ENCODE measurements around the gene NRIP1. TPM values are rescaled to one million over a fixed set of nuclear protein-coding genes. Genes with fewer than 3 reads are reported as not detected.

NRIP1 gene
- total RNA-seq, 2 donors from 2014 or later, result 29.9 to 35.9 TPM

DNA sequence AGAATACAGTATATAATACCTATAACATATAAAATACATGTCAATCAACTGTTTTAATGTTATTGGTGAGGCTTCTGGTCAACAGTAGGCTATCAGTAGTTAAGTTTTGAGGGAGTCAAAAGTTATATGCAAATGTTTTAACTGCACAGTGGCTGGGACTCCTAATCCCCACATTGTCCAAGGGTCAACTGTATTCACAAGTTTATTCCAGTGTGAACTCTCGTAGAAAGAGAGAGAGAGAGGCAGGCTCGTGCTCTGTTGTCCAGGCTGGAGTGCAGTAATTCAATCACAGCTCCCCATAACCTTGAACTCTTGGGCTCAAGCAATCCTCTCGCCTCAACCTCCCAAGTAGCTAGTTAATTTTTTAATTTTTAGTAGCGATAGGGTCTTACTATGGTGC is 66.0 kb downstream of the NRIP1 start:
- WGBS, 2 experiments (ENCODE audit: insufficient coverage in 1 of 2, insufficient read length in 1 of 2), result 83 to 96% methylated on average over 3 to 4 of the region's 4 CpGs
- H3K36me3 Mint-ChIP-seq (ENCODE audit: low read depth), result peaks cover 7% of the 10 kb centered on the region

GRCh38 chr21:14998336-14998735 is 66.5 kb downstream of the NRIP1 start:
- H3K36me3 Mint-ChIP-seq (ENCODE audit: low read depth), result peaks cover 7% of the 10 kb centered on the region
- H3K9me3 Mint-ChIP-seq, result no peaks in the 10 kb centered on the region
- 80 to 94% methylated on average over 1 to 3 of the region's 3 CpGs for WGBS, 2 experiments (ENCODE audit: insufficient coverage in 1 of 2, insufficient read length in 1 of 2)

More for the DNA sequence above, 66.0 kb downstream of the NRIP1 start:
- no peaks in the 10 kb centered on the region for H3K27me3 Mint-ChIP-seq (ENCODE audit: insufficient read depth)
- H3K4me3 Mint-ChIP-seq, result no peak overlapping the region
- DNase-seq, result no peak
- H3K4me1 Mint-ChIP-seq, result peaks cover 33% of the 10 kb centered on the region
- Histone ChIP-seq H3K9me3 (ENCODE audit: control insufficient read depth, low read length) (no peaks in the 10 kb centered on the region), H3K4me1 (ENCODE audit: control insufficient read depth, insufficient read depth, low read length) (peaks cover 4% of the 10 kb centered on the region), H3K9ac (ENCODE audit: extremely low read depth, low read length, poor library complexity, severe bottlenecking) (no peak overlapping the region), H3K4me3 (ENCODE audit: low read length) (no peak overlapping the region), H3K27ac (ENCODE audit: low read depth, low read length) (no peak overlapping the region), H3K36me3 (ENCODE audit: control insufficient read depth, insufficient read depth, low read length) (no peaks in the 10 kb centered on the region), H3K27me3 (ENCODE audit: control insufficient read depth, insufficient read depth, low read length, poor library complexity, severe bottlenecking) (no peaks in the 10 kb centered on the region)
- no peak for TF ChIP-seq CTCF (conservative IDR thresholded peaks at IDR 0.05)
- H3K9me3 Mint-ChIP-seq, result no peaks in the 10 kb centered on the region
- no peak overlapping the region for H3K27ac Mint-ChIP-seq

DNA sequence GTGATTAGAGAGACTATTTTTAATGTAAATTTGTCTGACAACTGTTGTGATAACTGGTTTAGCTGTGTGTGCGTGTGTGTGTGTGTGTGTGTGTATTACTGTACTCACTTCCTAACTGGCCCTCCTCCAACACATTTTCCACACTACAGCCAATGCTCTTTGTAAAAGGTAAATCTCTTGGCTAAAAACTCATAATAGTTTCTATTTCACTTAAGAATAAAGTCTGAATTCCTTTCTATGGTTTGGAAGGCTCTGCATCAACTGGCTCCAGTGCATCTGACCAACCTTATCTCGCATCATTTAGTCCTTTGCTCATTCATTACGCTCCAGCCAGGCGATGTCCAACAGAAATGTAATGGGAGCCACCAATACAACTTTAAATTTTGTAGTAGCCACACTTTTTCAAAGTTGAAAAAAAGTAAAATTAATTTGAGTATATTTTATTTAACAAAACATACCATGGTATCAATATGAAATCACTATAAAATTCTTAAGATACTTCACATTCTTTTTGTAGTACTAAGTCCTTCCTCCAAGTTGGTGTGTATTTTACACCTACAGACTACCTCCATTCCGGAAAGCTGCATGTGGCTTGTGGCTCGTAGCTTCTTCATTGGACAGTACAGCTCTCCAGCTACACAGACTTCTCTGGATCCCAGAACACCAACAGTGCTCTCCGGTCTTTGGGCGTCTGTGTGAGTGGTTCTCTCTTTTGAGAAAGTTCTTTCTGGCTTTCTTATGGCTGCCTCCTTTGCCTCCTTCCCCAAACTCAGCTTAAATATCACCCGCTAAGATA is 68.9 kb downstream of the NRIP1 start:
- peaks cover 23% of the 10 kb centered on the region for H3K4me1 Mint-ChIP-seq
- H3K9me3 Mint-ChIP-seq, result no peaks in the 10 kb centered on the region
- 94 to 98% methylated on average over 7 to 8 of the region's 9 CpGs for WGBS, 2 experiments (ENCODE audit: insufficient coverage in 1 of 2, insufficient read length in 1 of 2)
- peak overlapping the region; percentile 24 for H3K27ac Mint-ChIP-seq
- DNase-seq, result no peak
- Histone ChIP-seq H3K9ac (ENCODE audit: extremely low read depth, low read length, poor library complexity, severe bottlenecking) (no peak overlapping the region), H3K27me3 (ENCODE audit: control insufficient read depth, insufficient read depth, low read length, poor library complexity, severe bottlenecking) (no peaks in the 10 kb centered on the region), H3K4me1 (ENCODE audit: control insufficient read depth, insufficient read depth, low read length) (peaks cover 5% of the 10 kb centered on the region), H3K9me3 (ENCODE audit: control insufficient read depth, low read length) (no peaks in the 10 kb centered on the region), H3K27ac (ENCODE audit: low read depth, low read length) (no peak overlapping the region), H3K36me3 (ENCODE audit: control insufficient read depth, insufficient read depth, low read length) (peaks cover 9% of the 10 kb centered on the region), H3K4me3 (ENCODE audit: low read length) (no peak overlapping the region)
- H3K4me3 Mint-ChIP-seq, result no peak overlapping the region
- peaks cover 27% of the 10 kb centered on the region for H3K36me3 Mint-ChIP-seq (ENCODE audit: low read depth)
- H3K27me3 Mint-ChIP-seq (ENCODE audit: insufficient read depth), result no peaks in the 10 kb centered on the region
- TF ChIP-seq CTCF (conservative IDR thresholded peaks at IDR 0.05), result no peak

More at GRCh38 chr21:14998336-14998735, 66.5 kb downstream of the NRIP1 start:
- H3K9ac ChIP-seq (ENCODE audit: extremely low read depth, low read length, poor library complexity, severe bottlenecking), result no peak overlapping the region
- no peak overlapping the region for H3K4me3 ChIP-seq (ENCODE audit: low read length)
- H3K36me3 ChIP-seq (ENCODE audit: control insufficient read depth, insufficient read depth, low read length), result peaks cover 3% of the 10 kb centered on the region
- no peaks in the 10 kb centered on the region for H3K9me3 ChIP-seq (ENCODE audit: control insufficient read depth, low read length)
- DNase-seq, result no peak
- H3K4me1 Mint-ChIP-seq, result peaks cover 28% of the 10 kb centered on the region
- no peaks in the 10 kb centered on the region for H3K4me1 ChIP-seq (ENCODE audit: control insufficient read depth, insufficient read depth, low read length)
- TF ChIP-seq CTCF (conservative IDR thresholded peaks at IDR 0.05), result no peak
- H3K27me3 ChIP-seq (ENCODE audit: control insufficient read depth, insufficient read depth, low read length, poor library complexity, severe bottlenecking), result no peaks in the 10 kb centered on the region
- H3K4me3 Mint-ChIP-seq, result no peak overlapping the region
- H3K27ac Mint-ChIP-seq, result no peak overlapping the region
- no peaks in the 10 kb centered on the region for H3K27me3 Mint-ChIP-seq (ENCODE audit: insufficient read depth)
- no peak overlapping the region for H3K27ac ChIP-seq (ENCODE audit: low read depth, low read length)
